Measurements from ENCODE around the gene CCL4.

Gene CCL4

GRCh38 chr17:36148559-36149295, 45.1 kb downstream of the CCL4 start:
- DNase-seq = no peak

DNA sequence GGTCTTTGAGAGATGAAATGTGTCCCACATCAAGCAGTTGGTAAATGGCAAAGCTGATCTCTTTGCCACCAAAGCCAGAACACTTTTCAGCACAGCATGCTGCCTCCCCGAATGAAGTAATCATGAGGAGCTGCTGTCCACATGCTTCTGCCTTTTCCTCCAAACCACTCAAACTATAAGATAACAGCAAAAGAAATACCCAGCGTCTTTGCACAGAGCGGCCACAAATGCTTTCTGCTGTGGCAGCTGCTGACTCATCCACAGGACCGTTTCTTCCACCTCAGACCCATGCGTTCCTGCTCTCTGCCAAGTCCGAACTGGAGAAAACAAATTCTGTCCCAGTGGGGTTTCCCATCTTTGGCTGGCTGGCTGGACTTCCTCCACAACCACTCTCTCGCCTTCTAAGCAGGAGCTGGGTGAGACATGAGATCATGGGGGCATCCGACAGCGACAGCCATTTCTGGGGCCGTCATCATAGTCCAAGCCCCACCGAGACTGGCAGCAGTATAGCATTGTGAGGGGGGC, 45.7 kb downstream of the CCL4 start:
- no peak for DNase-seq

- no peak for DNase-seq
Observed at GRCh38 chr17:36151891-36152638, 48.4 kb downstream of the CCL4 start.

GRCh38 chr17:36152639-36153120, 49.1 kb downstream of the CCL4 start:
- no peak for DNase-seq

DNA sequence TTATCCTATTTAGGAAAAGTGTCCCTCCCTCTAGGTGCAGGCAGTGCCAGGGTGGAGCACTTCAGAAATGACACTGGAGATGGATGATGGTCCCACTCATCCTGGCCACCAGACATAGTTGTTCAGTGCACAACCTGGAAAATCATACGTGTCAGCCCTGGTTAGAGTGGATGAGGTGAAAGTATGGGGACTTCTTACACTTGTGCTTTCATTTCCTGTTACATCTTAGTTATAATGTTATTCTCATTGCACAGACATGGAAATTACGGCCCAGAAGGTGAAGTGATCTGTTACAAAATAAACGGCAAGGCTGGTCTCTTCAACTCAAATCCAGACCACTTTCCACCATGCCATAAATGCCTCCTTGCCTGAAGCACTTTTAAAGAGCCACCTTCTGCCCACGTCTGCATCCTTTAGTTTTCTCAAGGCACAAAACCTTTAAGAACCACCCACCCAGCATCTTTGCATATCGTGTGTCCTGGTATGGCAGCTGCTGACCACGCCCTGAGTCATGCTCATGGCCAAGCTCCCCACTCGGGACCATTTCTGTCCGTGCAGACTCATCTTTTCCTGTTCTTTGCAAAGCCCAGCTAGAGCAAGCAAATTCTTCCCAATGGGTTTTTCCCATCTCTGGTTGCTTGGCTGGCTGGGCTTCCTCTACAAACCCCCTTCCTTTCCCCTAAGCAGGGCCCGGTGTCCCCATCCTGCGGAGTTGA, 50.4 kb downstream of the CCL4 start:
- no peak for DNase-seq
